Brain microvascular endothelial cell (primary cell): ENCODE results near the gene PCNX1.
A peak's percentile ranks its signal among the peaks of the same experiment; 100 is the strongest.

Experiments
- DNase-seq: peaks from one replicate; pipeline ENCODE4 v3.0.0-alpha.2; 2020
- H3K27ac ChIP-seq: fragments of 250-450 bp; sonication (Bioruptor Pico); 2 replicates; pipeline ENCODE4 v1.5.1; 2020; ENCODE audit warnings: mild to moderate bottlenecking, moderate library complexity
- H3K27me3 ChIP-seq: fragments of 250-450 bp; sonication (Bioruptor Pico); replicated peaks from 2 replicates; pipeline ENCODE4 v1.5.1; 2020; ENCODE audit warnings: mild to moderate bottlenecking
- H3K36me3 ChIP-seq: fragments of 250-450 bp; sonication (Bioruptor Pico); replicated peaks from 2 replicates; pipeline ENCODE4 v1.5.1; 2020; ENCODE audit warnings: mild to moderate bottlenecking
- H3K4me3 ChIP-seq: 2 replicates; pipeline ENCODE4 v1.5.1; 2011; ENCODE audit warnings: low read depth, mild to moderate bottlenecking, control low read depth, low read length, moderate library complexity
- CTCF ChIP-seq: IDR thresholded peaks from 2 replicates; pipeline ENCODE4 v1.5.1; 2011; ENCODE audit warnings: low read depth, mild to moderate bottlenecking, moderate library complexity, low read length, control low read depth, inconsistent platforms; ENCODE audit errors: missing control alignments
- in situ Hi-C: cut with HindIII; loops from 2 replicates; pipeline ENCODE4 v1.10.0; 2017; ENCODE audit warnings: low sequenced_read_pairs, low pct_ligation_motif_present

The PCNX1 gene

GRCh38 chr14:71138448-71139293 lies 231.4 kb downstream of the PCNX1 start:
- Histone ChIP-seq H3K36me3 (no peaks in the 10 kb centered on the region), H3K4me3 (no peak overlapping the region), H3K27ac (no peak overlapping the region), H3K27me3 (no peaks in the 10 kb centered on the region)
- peak; percentile 96 for TF ChIP-seq CTCF
- DNase-seq = peak; percentile 25
- in situ Hi-C loops = loop anchor here (25.0 kb wide), 1 partner anchor 599 kb away; no protein-coding TSS in a partner anchor

- no peak overlapping the region for H3K27ac ChIP-seq
- no peak for TF ChIP-seq CTCF
- H3K27me3 ChIP-seq = no peaks in the 10 kb centered on the region
- H3K4me3 ChIP-seq = no peak overlapping the region
- in situ Hi-C loops = loop anchor here (25.0 kb wide), 1 partner anchor 598 kb away; no protein-coding TSS in a partner anchor
- H3K36me3 ChIP-seq = no peaks in the 10 kb centered on the region
- no peak for DNase-seq
These were observed 232.2 kb downstream of the PCNX1 start for GRCh38 chr14:71139294-71139946.

- Histone ChIP-seq H3K27ac (no peak overlapping the region), H3K27me3 (no peaks in the 10 kb centered on the region), H3K4me3 (no peak overlapping the region), H3K36me3 (no peaks in the 10 kb centered on the region)
- no peak for TF ChIP-seq CTCF
- in situ Hi-C loops = loop anchor here (25.0 kb wide), 1 partner anchor 597 kb away; no protein-coding TSS in a partner anchor
- DNase-seq = no peak
These were observed 232.9 kb downstream of the PCNX1 start for GRCh38 chr14:71140157-71140556.

- peak overlapping the region; percentile 93 for H3K27ac ChIP-seq
- in situ Hi-C loops = loop anchor here (25.0 kb wide), 1 partner anchor 595 kb away; no protein-coding TSS in a partner anchor
- no peak for TF ChIP-seq CTCF
- DNase-seq = peak; percentile 55
- H3K4me3 ChIP-seq = no peak overlapping the region
- no peaks in the 10 kb centered on the region for H3K27me3 ChIP-seq
- H3K36me3 ChIP-seq = no peaks in the 10 kb centered on the region
These were observed 234.6 kb downstream of the PCNX1 start for GRCh38 chr14:71141701-71142374.

- no peaks in the 10 kb centered on the region for H3K36me3 ChIP-seq
- H3K4me3 ChIP-seq = no peak overlapping the region
- TF ChIP-seq CTCF = no peak
- in situ Hi-C loops = loop anchor here (25.0 kb wide), 1 partner anchor 595 kb away; no protein-coding TSS in a partner anchor
- peak overlapping the region; percentile 93 for H3K27ac ChIP-seq
- no peaks in the 10 kb centered on the region for H3K27me3 ChIP-seq
- DNase-seq = peak; percentile 95
These were observed 235.2 kb downstream of the PCNX1 start for GRCh38 chr14:71142375-71143038.
